ENCODE data around the gene DET1. TPM values are rescaled to one million over a fixed set of nuclear protein-coding genes. Genes with fewer than 3 reads are reported as not detected.
"Not testable (repeated sequence)": the region's sequence is repeated elsewhere in the genome, so short reads cannot be mapped to it uniquely, and the experiment has no call there.

DET1 gene
- total RNA-seq, 1 experiment from 2014 or later: 5.2 TPM

- intact Hi-C loops (cut with micrococcal nuclease; ENCODE audit: unreplicated experiment) (no loop called here), in situ Hi-C loops (cut with HindIII; ENCODE audit: low pct_unique_long_range_greater_than_20kb, low sequenced_read_pairs) (no loop called here)
- Histone ChIP-seq H3K9me3 (ENCODE audit: control insufficient read depth, insufficient read depth, low read depth, low read length) (no peaks in the 10 kb centered on the region), H3K4me3 (ENCODE audit: low read depth in 2 of 2, low read length in 2 of 2) (no peak overlapping the region), H3K36me3 (ENCODE audit: control insufficient read depth, insufficient read depth, low read length) (no peaks in the 10 kb centered on the region), H3K27me3 (ENCODE audit: control insufficient read depth, insufficient read depth, low read length) (no peaks in the 10 kb centered on the region), H3K4me1 (ENCODE audit: control insufficient read depth, insufficient read depth, low read length) (no peaks in the 10 kb centered on the region), H3K27ac (ENCODE audit: low read length) (no peak overlapping the region)
- ATAC-seq: no peak
- CTCF ChIA-PET: interaction anchor here (0.6 kb wide), 1 partner anchor 784 kb away, joined by 6 read pairs; no protein-coding TSS in a partner anchor
- BruUV-seq (replicated peaks): no TSS peak
- TF ChIP-seq REST (IDR thresholded peaks at IDR 0.05; ENCODE audit: insufficient read depth in 1 of 2, low read depth in 2 of 2, low read length in 1 of 2): no peak
- no peak for TF ChIP-seq CTCF (IDR thresholded peaks at IDR 0.05)
- TF ChIP-seq SIN3A (IDR thresholded peaks at IDR 0.05; ENCODE audit: borderline replicate concordance, insufficient read depth, low read depth, low read length): no peak
- TF ChIP-seq TCF7L2 (IDR thresholded peaks at IDR 0.05; ENCODE audit: low read depth, low read length): no peak
- TF ChIP-seq POLR2AphosphoS5 (IDR thresholded peaks at IDR 0.05; ENCODE audit: low read depth, low read length): no peak
- DNase-seq (ENCODE audit: low read depth, low spot score): no peak
- POLR2A ChIA-PET: no interaction called here
These were observed 18.3 kb upstream of the DET1 start for GRCh38 chr15:88564741-88565140.

- no TSS peak for BruUV-seq (replicated peaks)
- H3K36me3 ChIP-seq (ENCODE audit: control insufficient read depth, insufficient read depth, low read length): no peaks in the 10 kb centered on the region
- in situ Hi-C loops (cut with HindIII; ENCODE audit: low pct_unique_long_range_greater_than_20kb, low sequenced_read_pairs) (no loop called here), intact Hi-C loops (cut with micrococcal nuclease; ENCODE audit: unreplicated experiment) (no loop called here)
- H3K27ac ChIP-seq (ENCODE audit: low read length): no peak overlapping the region
- DNase-seq (ENCODE audit: low read depth, low spot score) (no peak), ATAC-seq (no peak)
- H3K4me1 ChIP-seq (ENCODE audit: control insufficient read depth, insufficient read depth, low read length): no peaks in the 10 kb centered on the region
- POLR2A ChIA-PET: no interaction called here
- H3K27me3 ChIP-seq (ENCODE audit: control insufficient read depth, insufficient read depth, low read length): no peaks in the 10 kb centered on the region
- H3K9me3 ChIP-seq (ENCODE audit: control insufficient read depth, insufficient read depth, low read depth, low read length): no peaks in the 10 kb centered on the region
- no peak overlapping the region for H3K4me3 ChIP-seq (ENCODE audit: low read depth in 2 of 2, low read length in 2 of 2)
- TF ChIP-seq SIN3A (IDR thresholded peaks at IDR 0.05; ENCODE audit: borderline replicate concordance, insufficient read depth, low read depth, low read length) (no peak), TCF7L2 (IDR thresholded peaks at IDR 0.05; ENCODE audit: low read depth, low read length) (no peak), POLR2AphosphoS5 (IDR thresholded peaks at IDR 0.05; ENCODE audit: low read depth, low read length) (no peak), REST (IDR thresholded peaks at IDR 0.05; ENCODE audit: insufficient read depth in 1 of 2, low read depth in 2 of 2, low read length in 1 of 2) (no peak), CTCF (IDR thresholded peaks at IDR 0.05) (no peak)
- CTCF ChIA-PET: no interaction called here
These were observed 17.2 kb upstream of the DET1 start for GRCh38 chr15:88563638-88564037.

GRCh38 chr15:88559565-88559964 is 13.1 kb upstream of the DET1 start:
- in situ Hi-C loops (cut with HindIII; ENCODE audit: low pct_unique_long_range_greater_than_20kb, low sequenced_read_pairs): not testable (repeated sequence)

GRCh38 chr15:88558026-88558425 is 11.5 kb upstream of the DET1 start:
- H3K9me3 ChIP-seq (ENCODE audit: control insufficient read depth, insufficient read depth, low read depth, low read length); H3K4me1 ChIP-seq (ENCODE audit: control insufficient read depth, insufficient read depth, low read length); H3K36me3 ChIP-seq (ENCODE audit: control insufficient read depth, insufficient read depth, low read length); DNase-seq (ENCODE audit: low read depth, low spot score); POLR2A ChIA-PET; in situ Hi-C loops (cut with HindIII; ENCODE audit: low pct_unique_long_range_greater_than_20kb, low sequenced_read_pairs); intact Hi-C loops (cut with micrococcal nuclease; ENCODE audit: unreplicated experiment); H3K27ac ChIP-seq (ENCODE audit: low read length); ATAC-seq; H3K27me3 ChIP-seq (ENCODE audit: control insufficient read depth, insufficient read depth, low read length); BruUV-seq (replicated peaks); CTCF ChIA-PET; H3K4me3 ChIP-seq (ENCODE audit: low read depth in 2 of 2, low read length in 2 of 2): not testable (repeated sequence)

More at GRCh38 chr15:88559565-88559964, 13.1 kb upstream of the DET1 start:
- BruUV-seq (replicated peaks); H3K4me3 ChIP-seq (ENCODE audit: low read depth in 2 of 2, low read length in 2 of 2); H3K27me3 ChIP-seq (ENCODE audit: control insufficient read depth, insufficient read depth, low read length); H3K27ac ChIP-seq (ENCODE audit: low read length); DNase-seq (ENCODE audit: low read depth, low spot score); POLR2A ChIA-PET; CTCF ChIA-PET; H3K36me3 ChIP-seq (ENCODE audit: control insufficient read depth, insufficient read depth, low read length); H3K4me1 ChIP-seq (ENCODE audit: control insufficient read depth, insufficient read depth, low read length); intact Hi-C loops (cut with micrococcal nuclease; ENCODE audit: unreplicated experiment); ATAC-seq; H3K9me3 ChIP-seq (ENCODE audit: control insufficient read depth, insufficient read depth, low read depth, low read length): not testable (repeated sequence)
